ENCODE results near the gene ARMC7.

DNA sequence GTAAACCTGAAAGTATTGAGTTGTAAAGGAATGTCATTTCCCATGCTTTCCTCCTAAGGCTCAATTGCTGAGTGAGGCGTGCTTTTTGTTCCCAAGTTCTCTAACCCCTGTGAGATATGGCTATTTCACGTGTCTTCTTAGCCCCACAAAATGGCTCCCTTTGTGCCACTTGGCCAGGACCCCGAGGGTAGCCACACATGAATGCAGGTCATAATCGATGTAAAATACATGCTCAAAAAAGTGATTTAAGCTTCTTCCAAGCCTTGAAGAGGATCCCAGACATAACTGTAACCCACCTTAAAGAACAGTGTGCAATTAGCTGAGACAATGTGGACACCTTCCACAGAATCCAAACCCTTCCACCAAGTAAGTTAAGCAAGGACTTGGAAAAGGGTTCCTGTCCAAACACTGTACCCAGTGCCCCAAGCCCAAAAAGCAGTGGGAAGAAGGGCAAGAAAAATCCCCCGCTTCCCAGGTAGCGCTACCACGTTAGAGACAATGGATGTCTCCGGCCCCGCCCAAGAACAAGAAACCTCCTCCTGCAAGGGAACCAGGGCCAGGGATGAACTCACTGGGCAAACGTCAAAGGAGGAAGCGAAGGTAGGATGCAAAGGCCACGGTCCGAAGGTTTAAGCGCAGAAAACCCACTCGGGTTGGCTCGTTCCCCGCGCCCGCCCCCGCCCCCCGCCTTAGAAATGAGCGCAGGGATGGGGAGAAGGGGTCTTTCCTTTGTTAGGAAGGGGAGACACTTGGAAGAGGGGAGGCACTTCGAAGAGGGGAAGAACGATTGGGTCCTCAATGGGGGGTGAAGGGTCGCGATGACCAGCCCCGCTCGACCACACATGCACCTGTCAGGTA, 43.4 kb downstream of the ARMC7 start:
- TF ChIP-seq, protein P1, sequence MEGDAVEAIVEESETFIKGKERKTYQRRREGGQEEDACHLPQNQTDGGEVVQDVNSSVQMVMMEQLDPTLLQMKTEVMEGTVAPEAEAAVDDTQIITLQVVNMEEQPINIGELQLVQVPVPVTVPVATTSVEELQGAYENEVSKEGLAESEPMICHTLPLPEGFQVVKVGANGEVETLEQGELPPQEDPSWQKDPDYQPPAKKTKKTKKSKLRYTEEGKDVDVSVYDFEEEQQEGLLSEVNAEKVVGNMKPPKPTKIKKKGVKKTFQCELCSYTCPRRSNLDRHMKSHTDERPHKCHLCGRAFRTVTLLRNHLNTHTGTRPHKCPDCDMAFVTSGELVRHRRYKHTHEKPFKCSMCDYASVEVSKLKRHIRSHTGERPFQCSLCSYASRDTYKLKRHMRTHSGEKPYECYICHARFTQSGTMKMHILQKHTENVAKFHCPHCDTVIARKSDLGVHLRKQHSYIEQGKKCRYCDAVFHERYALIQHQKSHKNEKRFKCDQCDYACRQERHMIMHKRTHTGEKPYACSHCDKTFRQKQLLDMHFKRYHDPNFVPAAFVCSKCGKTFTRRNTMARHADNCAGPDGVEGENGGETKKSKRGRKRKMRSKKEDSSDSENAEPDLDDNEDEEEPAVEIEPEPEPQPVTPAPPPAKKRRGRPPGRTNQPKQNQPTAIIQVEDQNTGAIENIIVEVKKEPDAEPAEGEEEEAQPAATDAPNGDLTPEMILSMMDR (IDR thresholded peaks at IDR 0.05) = no peak
- no peak for TF ChIP-seq POLR2A (IDR thresholded peaks at IDR 0.05)

All from heart left ventricle (tissue), 13 donors.